ENCODE data around the gene BPIFB4. TPM values are rescaled to one million over a fixed set of nuclear protein-coding genes. Genes with fewer than 3 reads are reported as not detected.

BPIFB4 gene
- total and polyA plus RNA-seq, 9 of the 15 experiments (the other 6 are each of a cell fraction or from before 2014, with no cell fraction given): not detected

GRCh38 chr20:33154252-33154651 lies 74.8 kb downstream of the BPIFB4 start:
- WGBS (ENCODE audit: insufficient coverage, low coverage, missing lambda C conversion rate): 0% methylated on average over 6 of the region's 6 CpGs
- H3K79me2 ChIP-seq (ENCODE audit: control insufficient read depth, insufficient read depth, low read length): no peaks in the 10 kb centered on the region
- peaks cover 10% of the 10 kb centered on the region for H4K20me1 ChIP-seq (replicated peaks; ENCODE audit: control insufficient read depth, insufficient read depth, low read length)
- no peak overlapping the region for H2AFZ ChIP-seq (ENCODE audit: low read depth, low read length)
- no peaks in the 10 kb centered on the region for H3K4me1 ChIP-seq (replicated peaks in 1 of 2; ENCODE audit: control insufficient read depth in 2 of 2, insufficient read depth in 2 of 2, low read length in 2 of 2)
- no TSS peak for BruUV-seq (replicated peaks)
- no peak overlapping the region for H3K4me3 ChIP-seq
- intact Hi-C loops (cut with micrococcal nuclease): no loop called here
- TF ChIP-seq ETV1 (tag; conservative IDR thresholded peaks at IDR 0.05; ENCODE audit: low read depth) (no peak), HBP1 (CRISPR knock-in tag; IDR thresholded peaks at IDR 0.05) (no peak), FOXJ2 (tag; IDR thresholded peaks at IDR 0.05) (no peak), IRF9 (tag; IDR thresholded peaks at IDR 0.05) (no peak), KLF1 (tag; IDR thresholded peaks at IDR 0.05) (no peak), ZFPM2 (CRISPR knock-in tag; IDR thresholded peaks at IDR 0.05) (no peak), STAT5A (IDR thresholded peaks at IDR 0.05; ENCODE audit: borderline replicate concordance, low read length) (no peak), SOX6 (IDR thresholded peaks at IDR 0.05) (no peak), ZNF644 (tag; IDR thresholded peaks at IDR 0.05; ENCODE audit: low read depth) (no peak), ZBED1 (IDR thresholded peaks at IDR 0.05) (no peak), CBX5 (IDR thresholded peaks at IDR 0.05; ENCODE audit: borderline replicate concordance, low read depth) (no peak), SMARCA4 (IDR thresholded peaks at IDR 0.05) (no peak), PHF20 (IDR thresholded peaks at IDR 0.05; ENCODE audit: partially characterized antibody) (no peak), FOXO4 (CRISPR knock-in tag; IDR thresholded peaks at IDR 0.05) (no peak), ZNF217 (CRISPR knock-in tag; IDR thresholded peaks at IDR 0.05) (no peak), GATAD2A (IDR thresholded peaks at IDR 0.05) (no peak), SRSF1 (IDR thresholded peaks at IDR 0.05; ENCODE audit: low read depth, low read length) (no peak), ZNF586 (CRISPR knock-in tag; conservative IDR thresholded peaks at IDR 0.05) (no peak)
- no peaks in the 10 kb centered on the region for H3K9me1 ChIP-seq (ENCODE audit: control insufficient read depth, insufficient read depth, low read length)
- peaks cover 2 to 21% of the 10 kb centered on the region in 2 experiments; a peak in 2 of 5 replicates for H3K27me3 ChIP-seq (ENCODE audit: control insufficient read depth in 2 of 2, insufficient read depth in 2 of 2, low read length in 2 of 2)
- DNase-seq (ENCODE audit: extremely low read depth in 1 of 4, low spot score in 3 of 4) (no peak), FAIRE-seq (no peak), ATAC-seq (no peak)
- no peak overlapping the region for H3K27ac ChIP-seq (ENCODE audit: extremely low read depth, low read depth, low read length)
- no peaks in the 10 kb centered on the region for H3K9me3 ChIP-seq (replicated peaks; ENCODE audit: control insufficient read depth, insufficient read depth, low read depth, low read length)
- H3K4me2 ChIP-seq (ENCODE audit: insufficient read depth, low read length): no peak overlapping the region
- no peak overlapping the region for H3K9ac ChIP-seq (ENCODE audit: insufficient read depth in 1 of 2, low read depth in 2 of 2, low read length in 2 of 2)
- ChIA-PET CTCF (ENCODE audit: low intra/inter-chr PET ratio) (no interaction called here), POLR2A (no interaction called here)
- in situ Hi-C loops (cut with MboI): no loop called here
- H3K36me3 ChIP-seq (ENCODE audit: control insufficient read depth, insufficient read depth, low read length): no peaks in the 10 kb centered on the region

Measured in K562 (cell line).